ENCODE results near the gene NBPF4. TPM values are rescaled to one million over a fixed set of nuclear protein-coding genes. Genes with fewer than 3 reads are reported as not detected.
"Not testable (repeated sequence)": the region's sequence is repeated elsewhere in the genome, so short reads cannot be mapped to it uniquely, and the experiment has no call there.

The NBPF4 gene, protein sequence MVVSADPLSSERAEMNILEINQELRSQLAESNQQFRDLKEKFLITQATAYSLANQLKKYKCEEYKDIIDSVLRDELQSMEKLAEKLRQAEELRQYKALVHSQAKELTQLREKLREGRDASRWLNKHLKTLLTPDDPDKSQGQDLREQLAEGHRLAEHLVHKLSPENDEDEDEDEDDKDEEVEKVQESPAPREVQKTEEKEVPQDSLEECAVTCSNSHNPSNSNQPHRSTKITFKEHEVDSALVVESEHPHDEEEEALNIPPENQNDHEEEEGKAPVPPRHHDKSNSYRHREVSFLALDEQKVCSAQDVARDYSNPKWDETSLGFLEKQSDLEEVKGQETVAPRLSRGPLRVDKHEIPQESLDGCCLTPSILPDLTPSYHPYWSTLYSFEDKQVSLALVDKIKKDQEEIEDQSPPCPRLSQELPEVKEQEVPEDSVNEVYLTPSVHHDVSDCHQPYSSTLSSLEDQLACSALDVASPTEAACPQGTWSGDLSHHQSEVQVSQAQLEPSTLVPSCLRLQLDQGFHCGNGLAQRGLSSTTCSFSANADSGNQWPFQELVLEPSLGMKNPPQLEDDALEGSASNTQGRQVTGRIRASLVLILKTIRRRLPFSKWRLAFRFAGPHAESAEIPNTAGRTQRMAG
- total RNA-seq = not detected

DNA sequence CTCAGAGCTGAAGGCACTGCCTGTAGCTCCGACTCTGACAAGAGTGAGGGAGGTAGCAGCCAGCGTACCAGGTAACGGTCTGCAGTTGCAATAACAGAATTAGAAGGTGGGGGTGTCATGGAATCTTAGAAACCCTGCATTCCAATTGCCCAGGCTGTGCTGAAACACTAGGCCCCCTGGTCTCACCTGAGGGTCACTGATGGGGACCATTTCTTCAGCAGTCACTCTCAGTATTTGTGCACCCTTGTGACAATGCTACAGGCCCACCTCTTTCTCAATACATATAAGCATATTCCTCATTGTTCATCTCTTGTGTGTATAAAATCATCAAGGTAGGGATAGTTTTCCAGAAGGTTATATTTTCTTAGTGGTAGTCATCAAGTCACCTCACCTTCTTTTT lies at the start of gene NBPF4:
TSS of gene NBPF4 (minus strand) at position 101 of the 400 bp plus-strand sequence. CDS start 315 bp downstream, outside the sequence.
- H3K27me3 ChIP-seq; H3K36me3 ChIP-seq (replicated peaks in 1 of 2; ENCODE audit: insufficient read depth in 1 of 2, low read depth in 2 of 2); DNase-seq; H3K9me3 ChIP-seq; ATAC-seq; intact Hi-C loops (cut with DNase I); H3K4me3 ChIP-seq; H3K27ac ChIP-seq; H3K4me1 ChIP-seq: not testable (repeated sequence)
- WGBS, 2 donors = no CpG with 5 or more reads among the region's 3 CpGs

DNA sequence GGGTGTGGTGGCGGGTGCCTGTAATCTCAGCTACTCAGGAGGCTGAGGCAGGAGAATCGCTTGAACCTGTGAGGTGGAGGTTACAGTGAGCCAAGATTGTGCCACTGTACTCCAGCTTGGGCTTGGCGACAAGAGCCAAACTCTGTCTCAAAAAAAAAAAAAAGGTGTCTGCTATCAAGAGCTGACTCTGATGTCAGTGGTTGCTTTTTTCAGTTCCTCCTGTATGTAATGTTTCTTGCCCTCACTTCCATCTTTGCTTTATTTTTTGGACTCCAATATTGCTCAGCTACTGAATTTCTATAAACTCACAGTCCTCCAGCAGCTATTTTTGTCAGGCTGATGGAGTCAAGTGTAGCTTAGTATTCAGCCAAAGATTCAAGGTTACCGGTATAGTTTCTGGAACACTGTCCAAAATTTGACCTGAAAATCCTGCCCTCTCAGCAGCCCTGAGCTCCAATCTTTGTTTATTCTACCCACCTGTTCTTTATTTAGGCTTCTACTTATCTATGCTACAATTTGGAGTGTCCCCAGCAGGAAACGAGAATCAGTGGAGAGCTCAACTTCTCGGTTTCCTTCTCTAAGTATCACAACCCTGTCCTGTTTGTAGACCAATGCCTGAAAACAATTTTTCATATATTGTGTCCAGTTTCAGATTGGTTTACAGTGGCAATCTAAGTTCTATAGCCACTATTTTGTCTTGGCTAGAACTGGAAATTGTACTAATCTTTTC lies 38.8 kb upstream of the NBPF4 start:
- H3K27ac ChIP-seq; H3K27me3 ChIP-seq; ATAC-seq; intact Hi-C loops (cut with DNase I); H3K4me1 ChIP-seq; H3K9me3 ChIP-seq; H3K4me3 ChIP-seq; H3K36me3 ChIP-seq (replicated peaks in 1 of 2; ENCODE audit: insufficient read depth in 1 of 2, low read depth in 2 of 2); DNase-seq: not testable (repeated sequence)
- no CpG with 5 or more reads among the region's 6 CpGs for WGBS, 2 donors

DNA sequence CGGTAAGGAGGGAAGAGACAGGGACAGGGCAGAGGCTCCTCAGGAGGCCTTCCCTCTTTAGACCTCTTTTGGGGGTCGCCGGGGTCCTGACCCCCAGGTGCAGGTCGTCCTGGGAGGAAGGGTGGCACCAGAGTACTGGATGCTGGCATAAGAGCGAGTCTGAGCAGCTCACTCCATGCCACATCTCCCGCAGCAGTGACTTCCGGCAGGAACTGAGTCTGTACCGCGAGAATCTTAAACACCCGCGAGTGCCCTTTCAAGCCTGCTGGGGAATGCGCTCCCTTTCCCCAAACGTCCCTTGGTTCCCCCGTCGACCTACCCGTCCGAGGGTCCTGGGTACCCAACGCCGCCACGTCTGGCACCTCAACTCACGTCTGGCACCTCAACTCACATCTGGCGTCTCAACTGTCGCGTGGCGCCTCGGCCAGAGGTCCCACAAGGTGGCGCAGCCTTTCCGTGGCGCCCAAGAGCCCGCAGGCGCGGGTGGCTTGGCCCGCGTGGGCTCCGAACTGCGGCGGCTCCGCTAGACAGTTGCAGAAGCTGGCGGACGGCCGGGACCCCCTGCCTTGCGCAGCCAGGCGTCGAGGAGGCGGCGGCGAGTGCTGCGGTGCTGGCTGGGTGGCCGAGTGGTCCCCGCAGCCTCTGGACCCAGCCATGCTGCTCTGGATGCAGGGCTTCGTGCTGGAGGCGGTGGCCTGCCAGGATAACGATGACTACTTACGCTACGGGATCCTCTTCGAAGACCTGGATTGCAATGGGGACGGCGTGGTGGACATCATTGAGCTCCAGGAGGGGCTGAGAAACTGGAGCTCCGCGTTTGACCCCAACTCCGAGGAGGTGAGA lies 28.8 kb upstream of the NBPF4 start:
- ATAC-seq; H3K36me3 ChIP-seq (replicated peaks in 1 of 2; ENCODE audit: insufficient read depth in 1 of 2, low read depth in 2 of 2); DNase-seq; intact Hi-C loops (cut with DNase I); H3K27me3 ChIP-seq; H3K4me1 ChIP-seq; H3K27ac ChIP-seq; H3K9me3 ChIP-seq; H3K4me3 ChIP-seq: not testable (repeated sequence)
- no CpG with 5 or more reads among the region's 61 CpGs for WGBS, 2 donors

DNA sequence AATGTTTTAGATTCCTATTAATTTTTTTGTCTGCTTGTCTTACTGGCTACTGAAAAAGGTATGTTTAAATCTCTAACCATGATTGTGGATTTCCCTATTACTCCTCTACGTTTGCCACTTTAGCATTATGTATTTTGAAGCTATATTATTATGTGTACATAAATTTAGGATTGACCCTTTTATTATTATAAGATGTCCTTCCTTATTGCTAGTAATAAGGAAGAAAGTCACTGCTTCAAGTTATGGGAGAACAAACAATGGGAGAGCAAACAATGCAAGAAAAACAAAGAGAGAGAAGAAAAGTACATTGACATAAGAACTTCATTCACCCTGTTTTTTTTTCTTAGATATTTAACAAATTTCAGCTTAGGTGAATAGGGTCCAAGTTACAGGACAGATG lies 23.2 kb upstream of the NBPF4 start:
- ATAC-seq = not testable (repeated sequence)

GRCh38 chr1:108261967-108262366 lies 18.1 kb upstream of the NBPF4 start:
- DNase-seq; ATAC-seq; H3K4me1 ChIP-seq; H3K36me3 ChIP-seq (replicated peaks in 1 of 2; ENCODE audit: insufficient read depth in 1 of 2, low read depth in 2 of 2); H3K4me3 ChIP-seq; H3K27me3 ChIP-seq; H3K27ac ChIP-seq; H3K9me3 ChIP-seq; intact Hi-C loops (cut with DNase I): not testable (repeated sequence)
- WGBS, 2 donors = no CpG with 5 or more reads among the region's 11 CpGs

More for the DNA sequence above, 23.2 kb upstream of the NBPF4 start:
- H3K4me3 ChIP-seq; H3K9me3 ChIP-seq; H3K36me3 ChIP-seq (replicated peaks in 1 of 2; ENCODE audit: insufficient read depth in 1 of 2, low read depth in 2 of 2); intact Hi-C loops (cut with DNase I); H3K4me1 ChIP-seq; H3K27me3 ChIP-seq; DNase-seq; H3K27ac ChIP-seq: not testable (repeated sequence)
- WGBS, 2 donors = 35 to 44% methylated on average over 1 of the region's 1 CpG

DNA sequence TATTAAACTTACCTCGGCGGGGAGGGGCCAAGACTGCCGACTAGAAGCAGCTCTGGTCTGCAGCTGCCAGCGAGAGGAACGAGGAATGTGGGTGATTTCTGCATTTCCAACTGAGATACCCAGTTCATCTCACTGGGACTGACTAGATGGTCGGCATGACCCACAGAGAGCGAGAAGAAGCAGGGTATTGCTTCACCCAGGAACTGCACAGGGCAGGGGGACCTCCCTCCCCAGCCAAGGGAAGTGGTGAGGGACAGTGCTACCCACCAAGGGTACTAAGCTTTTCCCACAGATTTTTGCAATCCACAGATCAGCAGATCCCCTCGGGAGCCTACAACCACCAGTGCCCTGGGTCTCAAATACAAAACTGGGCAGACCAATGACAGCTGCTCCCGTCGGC lies 17.6 kb upstream of the NBPF4 start:
- H3K27me3 ChIP-seq; H3K36me3 ChIP-seq (replicated peaks in 1 of 2; ENCODE audit: insufficient read depth in 1 of 2, low read depth in 2 of 2); H3K9me3 ChIP-seq; H3K4me3 ChIP-seq; ATAC-seq; H3K27ac ChIP-seq; H3K4me1 ChIP-seq; intact Hi-C loops (cut with DNase I); DNase-seq: not testable (repeated sequence)
- no CpG with 5 or more reads among the region's 10 CpGs for WGBS, 2 donors

- H3K27me3 ChIP-seq; ATAC-seq; H3K27ac ChIP-seq; DNase-seq; intact Hi-C loops (cut with DNase I); H3K4me1 ChIP-seq; H3K36me3 ChIP-seq (replicated peaks in 1 of 2; ENCODE audit: insufficient read depth in 1 of 2, low read depth in 2 of 2); H3K9me3 ChIP-seq; H3K4me3 ChIP-seq: not testable (repeated sequence)
- WGBS, 2 donors = no CpG with 5 or more reads among the region's 4 CpGs
Measured at GRCh38 chr1:108260578-108261259, 16.8 kb upstream of the NBPF4 start.

DNA sequence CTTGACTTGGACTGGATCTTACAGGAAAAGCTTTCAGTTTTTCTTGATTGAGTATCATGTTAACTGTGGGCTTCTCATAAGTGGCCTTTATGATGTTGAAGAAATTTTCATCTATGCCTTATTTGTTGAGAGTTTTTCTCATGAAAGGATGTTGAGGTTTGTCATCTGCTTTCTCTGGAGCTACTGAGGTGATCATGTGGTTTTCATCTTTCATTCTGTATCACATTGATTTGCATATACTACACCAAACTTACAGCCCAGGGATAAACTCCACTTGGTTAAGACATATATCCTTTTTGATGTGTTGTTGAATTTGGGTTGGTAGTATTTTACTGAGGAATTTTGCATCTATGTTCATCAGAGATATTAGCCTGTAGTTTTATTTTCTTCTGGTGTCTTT lies 11.6 kb upstream of the NBPF4 start:
- ATAC-seq; H3K9me3 ChIP-seq; H3K4me1 ChIP-seq; H3K27me3 ChIP-seq; H3K36me3 ChIP-seq (replicated peaks in 1 of 2; ENCODE audit: insufficient read depth in 1 of 2, low read depth in 2 of 2); H3K27ac ChIP-seq; intact Hi-C loops (cut with DNase I); H3K4me3 ChIP-seq; DNase-seq: not testable (repeated sequence)

DNA sequence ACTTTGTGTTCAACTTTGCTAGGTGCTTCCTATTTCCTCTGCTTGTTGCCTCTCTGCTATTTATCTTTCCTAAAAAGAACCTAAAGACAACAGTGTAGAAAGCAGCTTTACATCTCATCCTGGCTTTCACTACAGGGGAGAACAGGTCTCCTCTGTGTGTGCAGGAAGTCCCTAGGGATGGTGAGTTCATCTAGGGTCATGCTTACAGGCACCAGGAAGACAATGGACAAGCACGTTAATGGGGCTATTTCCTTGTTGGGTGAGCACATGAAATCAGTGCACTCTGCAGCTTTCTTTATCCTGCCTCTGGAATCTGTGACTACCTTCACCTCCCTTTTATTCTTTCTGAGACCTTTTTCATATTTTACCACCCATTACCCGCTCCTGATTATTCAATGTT lies 4.5 kb downstream of the NBPF4 start:
- H3K27ac ChIP-seq; H3K27me3 ChIP-seq; H3K9me3 ChIP-seq; intact Hi-C loops (cut with DNase I); DNase-seq; H3K4me1 ChIP-seq; H3K36me3 ChIP-seq (replicated peaks in 1 of 2; ENCODE audit: insufficient read depth in 1 of 2, low read depth in 2 of 2); H3K4me3 ChIP-seq: not testable (repeated sequence)
- peak; percentile 55 for ATAC-seq
- no CpG with 5 or more reads among the region's 2 CpGs for WGBS, 2 donors

GRCh38 chr1:108235308-108235707 lies 8.6 kb downstream of the NBPF4 start:
- H3K36me3 ChIP-seq (replicated peaks in 1 of 2; ENCODE audit: insufficient read depth in 1 of 2, low read depth in 2 of 2); H3K9me3 ChIP-seq; H3K27ac ChIP-seq; DNase-seq; ATAC-seq; H3K4me3 ChIP-seq; H3K4me1 ChIP-seq; H3K27me3 ChIP-seq; intact Hi-C loops (cut with DNase I): not testable (repeated sequence)
- no CpG with 5 or more reads among the region's 2 CpGs for WGBS, 2 donors

- H3K27ac ChIP-seq; H3K9me3 ChIP-seq; DNase-seq; H3K4me3 ChIP-seq; H3K27me3 ChIP-seq; intact Hi-C loops (cut with DNase I); H3K4me1 ChIP-seq; H3K36me3 ChIP-seq (replicated peaks in 1 of 2; ENCODE audit: insufficient read depth in 1 of 2, low read depth in 2 of 2); ATAC-seq: not testable (repeated sequence)
- WGBS, 2 donors = no CpG with 5 or more reads among the region's 3 CpGs
Measured at GRCh38 chr1:108232183-108232582, 11.7 kb downstream of the NBPF4 start.
